ENCODE results near the gene ZNF761.
"Not testable (repeated sequence)": the region's sequence is repeated elsewhere in the genome, so short reads cannot be mapped to it uniquely, and the experiment has no call there.

Gene ZNF761

GRCh38 chr19:53463263-53463662, 31.5 kb downstream of the ZNF761 start:
- Histone ChIP-seq H3K36me3 (ENCODE audit: control insufficient read depth, insufficient read depth, low read length) (no peaks in the 10 kb centered on the region), H3K27me3 (ENCODE audit: control insufficient read depth, insufficient read depth, low read length) (no peaks in the 10 kb centered on the region), H3K4me1 (ENCODE audit: control insufficient read depth, insufficient read depth, low read length) (peaks cover 2% of the 10 kb centered on the region), H3K9ac (ENCODE audit: low read depth, low read length) (no peak overlapping the region), H3K4me3 (ENCODE audit: low read depth, low read length) (peak overlapping the region; percentile 58), H3K9me3 (ENCODE audit: control insufficient read depth, insufficient read depth, low read length) (no peaks in the 10 kb centered on the region)

- no peaks in the 10 kb centered on the region for H3K36me3 ChIP-seq (ENCODE audit: control insufficient read depth, insufficient read depth, low read length)
- peaks cover 6% of the 10 kb centered on the region for H3K4me1 ChIP-seq (ENCODE audit: control insufficient read depth, insufficient read depth, low read length)
- no peak overlapping the region for H3K9ac ChIP-seq (ENCODE audit: low read depth, low read length)
- H3K27me3 ChIP-seq (ENCODE audit: control insufficient read depth, insufficient read depth, low read length): no peaks in the 10 kb centered on the region
- H3K9me3 ChIP-seq (ENCODE audit: control insufficient read depth, insufficient read depth, low read length): no peaks in the 10 kb centered on the region
- H3K4me3 ChIP-seq (ENCODE audit: low read depth, low read length): peak overlapping the region; percentile 80
Observed at GRCh38 chr19:53466726-53467484, 35.1 kb downstream of the ZNF761 start.

- no peaks in the 10 kb centered on the region for H3K36me3 ChIP-seq (ENCODE audit: control insufficient read depth, insufficient read depth, low read length)
- no peaks in the 10 kb centered on the region for H3K9me3 ChIP-seq (ENCODE audit: control insufficient read depth, insufficient read depth, low read length)
- H3K4me1 ChIP-seq (ENCODE audit: control insufficient read depth, insufficient read depth, low read length): peaks cover 6% of the 10 kb centered on the region
- H3K27me3 ChIP-seq (ENCODE audit: control insufficient read depth, insufficient read depth, low read length): no peaks in the 10 kb centered on the region
- H3K9ac ChIP-seq (ENCODE audit: low read depth, low read length): peak within 1 kb of the TSS; percentile 65
- H3K4me3 ChIP-seq (ENCODE audit: low read depth, low read length): peak within 1 kb of the TSS; percentile 80
Observed at GRCh38 chr19:53467485-53468262, 35.9 kb downstream of the ZNF761 start, which contains the start of gene ZNF813. Gene ZNF813, plus strand, starts transcription at chr19:53467733. Its CDS starts 16,090 bp downstream, at chr19:53483823.

GRCh38 chr19:53468628-53469027, 36.8 kb downstream of the ZNF761 start:
- not testable (repeated sequence) for H3K4me1 ChIP-seq (ENCODE audit: control insufficient read depth, insufficient read depth, low read length); H3K9ac ChIP-seq (ENCODE audit: low read depth, low read length); H3K36me3 ChIP-seq (ENCODE audit: control insufficient read depth, insufficient read depth, low read length); H3K9me3 ChIP-seq (ENCODE audit: control insufficient read depth, insufficient read depth, low read length); H3K27me3 ChIP-seq (ENCODE audit: control insufficient read depth, insufficient read depth, low read length)
- peak overlapping the region; percentile 80 for H3K4me3 ChIP-seq (ENCODE audit: low read depth, low read length)

GRCh38 chr19:53471916-53472315, 40.1 kb downstream of the ZNF761 start:
- Histone ChIP-seq H3K4me3 (ENCODE audit: low read depth, low read length) (no peak overlapping the region), H3K4me1 (ENCODE audit: control insufficient read depth, insufficient read depth, low read length) (peaks cover 6% of the 10 kb centered on the region), H3K9ac (ENCODE audit: low read depth, low read length) (no peak overlapping the region), H3K27me3 (ENCODE audit: control insufficient read depth, insufficient read depth, low read length) (no peaks in the 10 kb centered on the region), H3K9me3 (ENCODE audit: control insufficient read depth, insufficient read depth, low read length) (no peaks in the 10 kb centered on the region), H3K36me3 (ENCODE audit: control insufficient read depth, insufficient read depth, low read length) (peaks cover 3% of the 10 kb centered on the region)

GRCh38 chr19:53474832-53475231, 43.0 kb downstream of the ZNF761 start:
- H3K36me3 ChIP-seq (ENCODE audit: control insufficient read depth, insufficient read depth, low read length): peaks cover 14% of the 10 kb centered on the region
- not testable (repeated sequence) for H3K4me3 ChIP-seq (ENCODE audit: low read depth, low read length); H3K9ac ChIP-seq (ENCODE audit: low read depth, low read length)

GRCh38 chr19:53475470-53475869, 43.7 kb downstream of the ZNF761 start:
- not testable (repeated sequence) for H3K4me3 ChIP-seq (ENCODE audit: low read depth, low read length); H3K4me1 ChIP-seq (ENCODE audit: control insufficient read depth, insufficient read depth, low read length); H3K9ac ChIP-seq (ENCODE audit: low read depth, low read length); H3K9me3 ChIP-seq (ENCODE audit: control insufficient read depth, insufficient read depth, low read length); H3K27me3 ChIP-seq (ENCODE audit: control insufficient read depth, insufficient read depth, low read length)
- H3K36me3 ChIP-seq (ENCODE audit: control insufficient read depth, insufficient read depth, low read length): peaks cover 18% of the 10 kb centered on the region

More at GRCh38 chr19:53474832-53475231, 43.0 kb downstream of the ZNF761 start:
- not testable (repeated sequence) for H3K9me3 ChIP-seq (ENCODE audit: control insufficient read depth, insufficient read depth, low read length); H3K4me1 ChIP-seq (ENCODE audit: control insufficient read depth, insufficient read depth, low read length); H3K27me3 ChIP-seq (ENCODE audit: control insufficient read depth, insufficient read depth, low read length)

GRCh38 chr19:53483751-53484150, 52.0 kb downstream of the ZNF761 start:
- not testable (repeated sequence) for H3K9ac ChIP-seq (ENCODE audit: low read depth, low read length); H3K4me1 ChIP-seq (ENCODE audit: control insufficient read depth, insufficient read depth, low read length); H3K36me3 ChIP-seq (ENCODE audit: control insufficient read depth, insufficient read depth, low read length); H3K27me3 ChIP-seq (ENCODE audit: control insufficient read depth, insufficient read depth, low read length); H3K4me3 ChIP-seq (ENCODE audit: low read depth, low read length)
- peaks cover 11% of the 10 kb centered on the region for H3K9me3 ChIP-seq (ENCODE audit: control insufficient read depth, insufficient read depth, low read length)

- H3K4me1 ChIP-seq (ENCODE audit: control insufficient read depth, insufficient read depth, low read length): no peaks in the 10 kb centered on the region
- no peaks in the 10 kb centered on the region for H3K27me3 ChIP-seq (ENCODE audit: control insufficient read depth, insufficient read depth, low read length)
- H3K4me3 ChIP-seq (ENCODE audit: low read depth, low read length): no peak overlapping the region
- peaks cover 8% of the 10 kb centered on the region for H3K9me3 ChIP-seq (ENCODE audit: control insufficient read depth, insufficient read depth, low read length)
- H3K36me3 ChIP-seq (ENCODE audit: control insufficient read depth, insufficient read depth, low read length): peaks cover 6% of the 10 kb centered on the region
- H3K9ac ChIP-seq (ENCODE audit: low read depth, low read length): no peak overlapping the region
Observed at GRCh38 chr19:53485046-53486004, 53.5 kb downstream of the ZNF761 start.

GRCh38 chr19:53492153-53492552, 60.4 kb downstream of the ZNF761 start:
- H3K9me3 ChIP-seq (ENCODE audit: control insufficient read depth, insufficient read depth, low read length): no peaks in the 10 kb centered on the region
- peaks cover 25% of the 10 kb centered on the region for H3K36me3 ChIP-seq (ENCODE audit: control insufficient read depth, insufficient read depth, low read length)
- H3K4me3 ChIP-seq (ENCODE audit: low read depth, low read length): no peak overlapping the region
- no peaks in the 10 kb centered on the region for H3K27me3 ChIP-seq (ENCODE audit: control insufficient read depth, insufficient read depth, low read length)
- H3K9ac ChIP-seq (ENCODE audit: low read depth, low read length): no peak overlapping the region
- H3K4me1 ChIP-seq (ENCODE audit: control insufficient read depth, insufficient read depth, low read length): no peaks in the 10 kb centered on the region

- H3K4me1 ChIP-seq (ENCODE audit: control insufficient read depth, insufficient read depth, low read length); H3K36me3 ChIP-seq (ENCODE audit: control insufficient read depth, insufficient read depth, low read length); H3K4me3 ChIP-seq (ENCODE audit: low read depth, low read length); H3K27me3 ChIP-seq (ENCODE audit: control insufficient read depth, insufficient read depth, low read length); H3K9me3 ChIP-seq (ENCODE audit: control insufficient read depth, insufficient read depth, low read length); H3K9ac ChIP-seq (ENCODE audit: low read depth, low read length): not testable (repeated sequence)
Observed at GRCh38 chr19:53497311-53498023, 65.7 kb downstream of the ZNF761 start.
